M059J (cell line): ENCODE measurements around the gene RERG. TPM values are rescaled to one million over a fixed set of nuclear protein-coding genes. Genes with fewer than 3 reads are reported as not detected.
A peak's percentile ranks its signal among the peaks of the same experiment; 100 is the strongest.
"Not testable (repeated sequence)": the region's sequence is repeated elsewhere in the genome, so short reads cannot be mapped to it uniquely, and the experiment has no call there.

ENCODE experiments used
- DNase-seq: peaks from one replicate; pipeline ENCODE4 v3.0.0-alpha.2; 2012; ENCODE audit warnings: low read depth
- total RNA-seq: library from RNA; depleted of rRNA; stranded (reverse); fragments of >200 nt; shearing (Covaris generic); gene quantifications from 2 replicates; pipeline ENCODE4 v1.2.3, GENCODE V29; 2014; rRNA removed

The RERG gene
- total RNA-seq, 1 experiment from 2014 or later = not detected

GRCh38 chr12:15146585-15146984 lies 74.6 kb downstream of the RERG start:
- DNase-seq = no peak

- no peak for DNase-seq
Measured at GRCh38 chr12:15143467-15143866, 77.8 kb downstream of the RERG start.

- no peak for DNase-seq
Measured at GRCh38 chr12:15142711-15143110, 78.5 kb downstream of the RERG start.

- DNase-seq = peak; percentile 29
Measured at GRCh38 chr12:15131431-15131830, 89.8 kb downstream of the RERG start.

- DNase-seq = no peak
Measured at GRCh38 chr12:15130541-15130940, 90.7 kb downstream of the RERG start.

GRCh38 chr12:15123401-15123800 lies 97.8 kb downstream of the RERG start:
- DNase-seq = no peak

GRCh38 chr12:15122344-15122743 lies 98.9 kb downstream of the RERG start:
- peak; percentile 5 for DNase-seq

GRCh38 chr12:15118955-15119354 lies 102.3 kb downstream of the RERG start:
- DNase-seq = no peak

GRCh38 chr12:15116983-15117382 lies 104.2 kb downstream of the RERG start:
- DNase-seq = no peak

GRCh38 chr12:15116086-15116485 lies 105.1 kb downstream of the RERG start:
- no peak for DNase-seq

- DNase-seq = no peak
Measured at GRCh38 chr12:15115434-15115833, 105.8 kb downstream of the RERG start.

GRCh38 chr12:15114501-15114900 lies 106.7 kb downstream of the RERG start:
- DNase-seq = no peak

- peak; percentile 7 for DNase-seq
Measured at GRCh38 chr12:15092826-15093225, 128.4 kb downstream of the RERG start.

GRCh38 chr12:15090441-15090840 lies 130.8 kb downstream of the RERG start:
- no peak for DNase-seq

- DNase-seq = peak; percentile 12
Measured at GRCh38 chr12:15088105-15088504, 133.1 kb downstream of the RERG start.

GRCh38 chr12:15077751-15078150 lies 143.5 kb downstream of the RERG start:
- DNase-seq = not testable (repeated sequence)

- DNase-seq = no peak
Measured at GRCh38 chr12:15074351-15074750, 146.9 kb downstream of the RERG start.

- no peak for DNase-seq
Measured at GRCh38 chr12:15059123-15059522, 162.1 kb downstream of the RERG start.

Other genes starting within 250 kb of the RERG start
- not detected in 2 replicates for gene PDE6H, start 248.4 kb downstream of the RERG start, total RNA-seq
- 0.02 and 0.32 TPM in 2 replicates for gene PTPRO, start 101.1 kb upstream of the RERG start, total RNA-seq